Caco-2 (cell line): ENCODE measurements around the gene EFNA3. TPM values are rescaled to one million over a fixed set of nuclear protein-coding genes. Genes with fewer than 3 reads are reported as not detected.
A peak's percentile ranks its signal among the peaks of the same experiment; 100 is the strongest.

Experiments
- BruUV-seq: library from RNA; stranded (reverse); fragments of 400-500 nt; replicated peaks from 2 replicates; lab custom pipeline; 2021; lab: Mats Ljungman, UMichigan
- CTCF ChIA-PET: fragments of 300-600 bp; sonication (Branson Sonifier 250); formaldehyde crosslinking; loops from one replicate; lab custom pipeline; 2022; ENCODE audit warnings: antibody characterized with exemption; lab: Charles Lee
- POLR2A ChIA-PET: fragments of 300-600 bp; sonication (Branson Sonifier 250); formaldehyde crosslinking; loops from one replicate; lab custom pipeline; 2022; ENCODE audit warnings: antibody characterized with exemption; lab: Charles Lee
- DNase-seq, 2 experiments: peaks; one replicate each; pipeline versions ENCODE4 v3.0.0 to v3.0.0-alpha.2; 2020 to 2022
- H3K27me3 ChIP-seq: replicated peaks from 2 replicates; pipeline ENCODE4 v1.6.0; 2011; ENCODE audit warnings: low read length; ENCODE audit not compliant: control insufficient read depth, insufficient read depth
- H3K36me3 ChIP-seq: 2 replicates; pipeline ENCODE4 v1.5.1; 2011; ENCODE audit warnings: low read length; ENCODE audit not compliant: control insufficient read depth, insufficient read depth
- H3K4me1 ChIP-seq: fragments of 250-450 bp; sonication (Bioruptor Pico); 2 replicates; pipeline ENCODE4 v1.5.1; 2020; ENCODE audit warnings: mild to moderate bottlenecking
- H3K4me3 ChIP-seq: 2 replicates; pipeline ENCODE4 v1.5.1; 2011; ENCODE audit warnings: low read depth, mild to moderate bottlenecking, control low read depth, low read length
- H3K9me3 ChIP-seq: fragments of 250-450 bp; sonication (Bioruptor Pico); 2 replicates; pipeline ENCODE4 v1.5.1; 2020; ENCODE audit warnings: mild to moderate bottlenecking, moderate library complexity
- H3K27ac Mint-ChIP-seq: one replicate; pipeline ENCODE4 v1.8.0; 2022; ENCODE audit warnings: mixed read lengths; ENCODE audit not compliant: unreplicated experiment
- H3K27me3 Mint-ChIP-seq: one replicate; pipeline ENCODE4 v1.8.0; 2022; ENCODE audit warnings: mixed read lengths; ENCODE audit not compliant: insufficient read depth, unreplicated experiment
- H3K36me3 Mint-ChIP-seq: one replicate; pipeline ENCODE4 v1.8.0; 2022; ENCODE audit warnings: mild to moderate bottlenecking, mixed read lengths; ENCODE audit not compliant: insufficient read depth, unreplicated experiment
- H3K4me1 Mint-ChIP-seq: one replicate; pipeline ENCODE4 v1.8.0; 2022; ENCODE audit warnings: low read depth, mixed read lengths; ENCODE audit not compliant: unreplicated experiment
- H3K4me3 Mint-ChIP-seq: one replicate; pipeline ENCODE4 v1.8.0; 2022; ENCODE audit warnings: mild to moderate bottlenecking, moderate library complexity, mixed read lengths; ENCODE audit not compliant: unreplicated experiment
- H3K9me3 Mint-ChIP-seq: one replicate; pipeline ENCODE4 v1.8.0; 2022; ENCODE audit warnings: mixed read lengths; ENCODE audit not compliant: unreplicated experiment
- CTCF ChIP-seq, 2 experiments: fragments of 200-600 bp in 1 of 2; IDR thresholded peaks; 1 replicate in 1 of 2; 2 replicates in 1 of 2; pipeline versions ENCODE4 v1.5.1 to v1.8.0; 2011 to 2022; ENCODE audit warnings: antibody characterized with exemption in 1 of 2, control low read depth in 1 of 2, inconsistent platforms in 1 of 2, low read depth in 1 of 2, low read length in 1 of 2, mild to moderate bottlenecking in 1 of 2, moderate library complexity in 1 of 2; ENCODE audit not compliant: insufficient read depth in 1 of 2, severe bottlenecking in 1 of 2, unreplicated experiment in 1 of 2
- intact Hi-C: fragments of 100-400 bp; cut with micrococcal nuclease; formaldehyde crosslinking; loops from one replicate; pipeline ENCODE4 v1.10.0; 2022; ENCODE audit not compliant: unreplicated experiment
- total RNA-seq: library from RNA; stranded (reverse); gene quantifications from 2 replicates; pipeline ENCODE4 v1.2.3, GENCODE V29; 2022

The EFNA3 gene
- total RNA-seq, 1 experiment from 2014 or later, result 3.5 TPM

DNA sequence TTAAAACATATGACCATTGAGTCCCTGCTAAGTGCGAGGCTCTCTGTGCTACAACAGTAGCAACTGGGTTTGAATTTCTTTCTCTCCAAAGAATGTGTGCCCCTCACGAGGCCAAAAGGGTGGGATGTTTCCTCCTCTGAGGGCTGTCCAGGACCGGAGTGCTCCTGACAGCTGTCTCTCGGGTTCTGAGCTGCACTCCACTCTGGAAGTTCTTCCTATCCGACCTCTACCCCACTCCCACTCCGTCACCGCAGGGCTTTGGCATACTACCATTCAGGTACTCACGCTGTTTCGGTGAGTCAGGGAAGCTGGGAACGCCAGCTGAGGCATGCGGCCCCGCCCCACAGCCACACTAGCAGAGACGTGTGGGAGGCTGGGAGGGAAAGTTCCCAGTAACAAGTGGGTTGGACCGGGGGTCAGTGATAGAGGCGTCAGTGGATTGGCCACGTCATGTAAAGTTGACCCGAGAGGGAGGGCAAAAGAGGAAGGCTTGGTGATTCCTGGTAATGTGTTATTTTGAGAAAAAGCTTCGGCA is 56.3 kb downstream of the EFNA3 start:
- ChIA-PET POLR2A (interaction anchor here (0.5 to 1.0 kb wide), 4 partner anchors 9 to 135 kb away, joined by 3 to 7 read pairs (median 4); no protein-coding TSS in a partner anchor), CTCF (interaction anchor here (1.0 to 1.7 kb wide), 5 partner anchors 9 to 50 kb away, joined by 3 to 17 read pairs (median 7); partner anchors contain the start of gene KRTCAP2)
- intact Hi-C loops, result loop anchor here (1.0 to 2.0 kb wide), 3 partner anchors 9 to 40 kb away; no protein-coding TSS in a partner anchor
- Mint-ChIP-seq H3K27me3 (no peaks in the 10 kb centered on the region), H3K36me3 (peaks cover 67% of the 10 kb centered on the region), H3K4me1 (peaks cover 26% of the 10 kb centered on the region), H3K27ac (peak overlapping the region; percentile 86), H3K9me3 (no peaks in the 10 kb centered on the region), H3K4me3 (peak overlapping the region; percentile 81)
- TSS peak; percentile 75 for BruUV-seq
- H3K27me3 ChIP-seq, result no peaks in the 10 kb centered on the region
- no peaks in the 10 kb centered on the region for H3K9me3 ChIP-seq
- peaks cover 16% of the 10 kb centered on the region for H3K36me3 ChIP-seq
- H3K4me3 ChIP-seq, result peak overlapping the region; percentile 84
- TF ChIP-seq CTCF (IDR thresholded peaks at IDR 0.05; ENCODE audit: insufficient read depth in 1 of 2, low read depth in 1 of 2, low read length in 1 of 2, severe bottlenecking in 1 of 2, unreplicated experiment in 1 of 2), result no peak
- DNase-seq, result peak; percentile 89 to 94
- H3K4me1 ChIP-seq, result peaks cover 18% of the 10 kb centered on the region

GRCh38 chr1:155135415-155136028 is 56.9 kb downstream of the EFNA3 start, which contains the start of gene SLC50A1:
TSS of gene SLC50A1 (plus strand) at chr1:155135852. CDS start at chr1:155135912, 60 bp downstream.
- TF ChIP-seq CTCF (IDR thresholded peaks at IDR 0.05; ENCODE audit: insufficient read depth in 1 of 2, low read depth in 1 of 2, low read length in 1 of 2, severe bottlenecking in 1 of 2, unreplicated experiment in 1 of 2), result peak in 1 of 2 experiments; percentile 15
- Mint-ChIP-seq H3K36me3 (peaks cover 67% of the 10 kb centered on the region), H3K9me3 (no peaks in the 10 kb centered on the region), H3K27me3 (no peaks in the 10 kb centered on the region), H3K4me3 (peak within 1 kb of the TSS; percentile 81), H3K27ac (peak within 1 kb of the TSS; percentile 86), H3K4me1 (peaks cover 22% of the 10 kb centered on the region)
- peak; percentile 96 to 97 for DNase-seq
- intact Hi-C loops, result loop anchor here (1.0 to 2.0 kb wide), 3 partner anchors 9 to 41 kb away; no protein-coding TSS in a partner anchor
- Histone ChIP-seq H3K27me3 (no peaks in the 10 kb centered on the region), H3K9me3 (no peaks in the 10 kb centered on the region), H3K4me3 (peak within 1 kb of the TSS; percentile 84), H3K4me1 (peaks cover 12% of the 10 kb centered on the region), H3K36me3 (peaks cover 16% of the 10 kb centered on the region)
- POLR2A ChIA-PET, result interaction anchor here (0.5 to 1.0 kb wide), 3 partner anchors 9 to 44 kb away, joined by 3 to 7 read pairs (median 4); no protein-coding TSS in a partner anchor
- CTCF ChIA-PET, result interaction anchor here (1.0 to 1.7 kb wide), 4 partner anchors 10 to 51 kb away, joined by 3 to 17 read pairs (median 8); no protein-coding TSS in a partner anchor
- BruUV-seq, result no TSS peak

- Histone ChIP-seq H3K4me3 (peak overlapping the region; percentile 29), H3K9me3 (no peaks in the 10 kb centered on the region), H3K4me1 (peaks cover 9% of the 10 kb centered on the region), H3K36me3 (peaks cover 13% of the 10 kb centered on the region), H3K27me3 (no peaks in the 10 kb centered on the region)
- no TSS peak for BruUV-seq
- no peak for DNase-seq
- Mint-ChIP-seq H3K36me3 (peaks cover 56% of the 10 kb centered on the region), H3K4me3 (peak overlapping the region; percentile 81), H3K4me1 (peaks cover 14% of the 10 kb centered on the region), H3K27ac (peak overlapping the region; percentile 86), H3K9me3 (no peaks in the 10 kb centered on the region), H3K27me3 (no peaks in the 10 kb centered on the region)
- intact Hi-C loops, result no loop called here
- no peak for TF ChIP-seq CTCF (IDR thresholded peaks at IDR 0.05; ENCODE audit: insufficient read depth in 1 of 2, low read depth in 1 of 2, low read length in 1 of 2, severe bottlenecking in 1 of 2, unreplicated experiment in 1 of 2)
- POLR2A ChIA-PET, result interaction anchor here (0.6 to 1.6 kb wide), 2 partner anchors 16 to 164 kb away, joined by 3 read pairs; no protein-coding TSS in a partner anchor
- CTCF ChIA-PET, result interaction anchor here (1.0 to 1.4 kb wide), 2 partner anchors 30 to 36 kb away, joined by 4 to 5 read pairs; partner anchors contain the start of gene KRTCAP2
Observed at GRCh38 chr1:155136748-155137147, 58.1 kb downstream of the EFNA3 start.
